ENCODE measurements around the gene SURF1.

GRCh38 chr9:133347515-133347984 is 8.7 kb downstream of the SURF1 start:
- TF ChIP-seq CTCF (IDR thresholded peaks at IDR 0.05; ENCODE audit: borderline replicate concordance, extremely low read depth, low read length, poor library complexity, severe bottlenecking) (no peak), EZH2 (IDR thresholded peaks at IDR 0.05; ENCODE audit: borderline replicate concordance, low read depth, low read length, severe bottlenecking) (no peak)

Measured in DND-41 (cell line).